Cardiac muscle cell (in vitro differentiated cells and primary cell): ENCODE results near the gene TP53BP1. TPM values are rescaled to one million over a fixed set of nuclear protein-coding genes. Genes with fewer than 3 reads are reported as not detected.

Experiments used
- DNase-seq, 2 donors: peaks; one replicate each; pipeline versions ENCODE4 v3.0.0 to v3.0.0-alpha.2; 2010 to 2017; ENCODE audit warnings: low read depth in 1 of 2, low spot score in 1 of 2
- H3K27ac ChIP-seq: fragments of 200-600 bp; sonication (generic); 2 replicates; pipeline ENCODE4 v1.5.1; 2016
- H3K27me3 ChIP-seq: fragments of 200-600 bp; sonication (generic); 2 replicates; pipeline ENCODE4 v1.6.0; 2016; ENCODE audit warnings: control low read depth
- H3K36me3 ChIP-seq: fragments of 200-600 bp; sonication (generic); 2 replicates; pipeline ENCODE4 v1.5.1; 2016; ENCODE audit warnings: control low read depth
- H3K4me1 ChIP-seq: fragments of 200-600 bp; sonication (generic); 2 replicates; pipeline ENCODE4 v1.8.1; 2017; ENCODE audit warnings: low read depth, mild to moderate bottlenecking, mixed run types
- H3K4me3 ChIP-seq: fragments of 200-600 bp; sonication (generic); 2 replicates; pipeline ENCODE4 v1.5.1; 2016; ENCODE audit warnings: mild to moderate bottlenecking
- H3K9me3 ChIP-seq: fragments of 200-600 bp; sonication (generic); 2 replicates; pipeline ENCODE4 v1.5.1; 2017; ENCODE audit warnings: low read depth, mild to moderate bottlenecking, control low read depth
- CTCF ChIP-seq: IDR thresholded peaks from 2 replicates; pipeline ENCODE4 v1.5.1; 2012; ENCODE audit warnings: low read depth, mild to moderate bottlenecking, low read length
- polyA plus RNA-seq: library from polyadenylated mRNA; unstranded; fragments of >200 nt; fragmentation: Nextera tagmentation; extraction: Ambion mirVana; gene quantifications from 2 replicates; pipeline ENCODE4 v1.2.1, GENCODE V29; 2016
- total RNA-seq: library from RNA; depleted of rRNA; stranded (reverse); fragments of >200 nt; gene quantifications from 2 replicates; pipeline ENCODE4 v1.2.3, GENCODE V29; 2016

TP53BP1 gene
- total and polyA plus RNA-seq, 2 experiments from 2014 or later: 41.0 to 84.1 TPM

- peak overlapping the region; percentile 89 for H3K27ac ChIP-seq
- no peak for DNase-seq
- H3K4me3 ChIP-seq: no peak overlapping the region
- TF ChIP-seq CTCF: no peak
- H3K36me3 ChIP-seq: no peaks in the 10 kb centered on the region
- H3K27me3 ChIP-seq: no peaks in the 10 kb centered on the region
- no peaks in the 10 kb centered on the region for H3K9me3 ChIP-seq
- peaks cover 20% of the 10 kb centered on the region for H3K4me1 ChIP-seq
Measured at GRCh38 chr15:43508421-43508820, 15.5 kb upstream of the TP53BP1 start.

DNA sequence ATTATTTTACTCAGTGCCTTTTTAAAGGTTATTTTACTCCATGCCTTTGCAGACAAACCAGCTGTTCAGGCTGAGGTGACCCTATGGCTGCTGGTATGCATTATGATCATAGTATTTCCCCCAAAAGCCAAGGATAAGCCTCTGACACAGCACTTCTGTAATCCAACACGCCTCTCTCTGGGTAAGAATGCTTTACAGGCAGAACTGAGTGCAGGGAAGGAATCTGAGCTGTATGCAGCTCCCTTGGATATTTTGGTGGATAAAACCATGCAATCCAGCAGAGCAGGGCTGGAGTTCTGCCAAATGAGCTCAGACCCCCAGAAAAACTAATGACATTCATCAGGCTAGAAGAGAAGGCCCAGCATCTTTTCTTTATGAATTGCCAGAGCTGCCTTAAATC lies 12.8 kb upstream of the TP53BP1 start:
- H3K9me3 ChIP-seq: no peaks in the 10 kb centered on the region
- no peak for TF ChIP-seq CTCF
- peak overlapping the region; percentile 34 for H3K27ac ChIP-seq
- H3K4me1 ChIP-seq: peaks cover 20% of the 10 kb centered on the region
- H3K36me3 ChIP-seq: no peaks in the 10 kb centered on the region
- no peak overlapping the region for H3K4me3 ChIP-seq
- H3K27me3 ChIP-seq: no peaks in the 10 kb centered on the region
- peak; percentile 36 to 48 for DNase-seq

- Histone ChIP-seq H3K4me3 (no peak overlapping the region), H3K27ac (no peak overlapping the region), H3K27me3 (no peaks in the 10 kb centered on the region), H3K4me1 (no peaks in the 10 kb centered on the region), H3K36me3 (no peaks in the 10 kb centered on the region), H3K9me3 (no peaks in the 10 kb centered on the region)
- no peak for TF ChIP-seq CTCF
- DNase-seq: no peak
Measured at GRCh38 chr15:43499635-43500034, 6.7 kb upstream of the TP53BP1 start.

DNA sequence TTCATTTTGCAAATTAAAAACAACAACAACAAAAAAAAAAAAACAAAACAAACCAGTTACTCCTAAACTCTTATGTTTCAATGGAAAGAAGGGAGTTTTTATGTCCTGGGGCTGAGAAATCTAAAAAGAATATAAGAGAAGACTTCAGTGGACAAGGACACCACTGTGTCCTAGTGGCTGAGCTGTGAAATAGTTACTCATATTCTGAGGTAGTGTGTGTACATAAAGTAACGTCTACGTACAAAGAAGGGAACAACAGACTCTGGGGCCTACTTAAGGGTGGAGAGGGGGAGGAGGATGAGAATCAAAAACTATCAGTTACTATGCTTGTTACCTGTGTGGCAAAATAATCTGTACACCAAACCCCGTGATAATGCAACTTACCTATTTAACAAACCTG lies 6.0 kb upstream of the TP53BP1 start:
- no peak overlapping the region for H3K27ac ChIP-seq
- no peaks in the 10 kb centered on the region for H3K4me1 ChIP-seq
- no peaks in the 10 kb centered on the region for H3K27me3 ChIP-seq
- no peak overlapping the region for H3K4me3 ChIP-seq
- no peaks in the 10 kb centered on the region for H3K36me3 ChIP-seq
- no peak for TF ChIP-seq CTCF
- no peak for DNase-seq
- H3K9me3 ChIP-seq: no peaks in the 10 kb centered on the region

DNA sequence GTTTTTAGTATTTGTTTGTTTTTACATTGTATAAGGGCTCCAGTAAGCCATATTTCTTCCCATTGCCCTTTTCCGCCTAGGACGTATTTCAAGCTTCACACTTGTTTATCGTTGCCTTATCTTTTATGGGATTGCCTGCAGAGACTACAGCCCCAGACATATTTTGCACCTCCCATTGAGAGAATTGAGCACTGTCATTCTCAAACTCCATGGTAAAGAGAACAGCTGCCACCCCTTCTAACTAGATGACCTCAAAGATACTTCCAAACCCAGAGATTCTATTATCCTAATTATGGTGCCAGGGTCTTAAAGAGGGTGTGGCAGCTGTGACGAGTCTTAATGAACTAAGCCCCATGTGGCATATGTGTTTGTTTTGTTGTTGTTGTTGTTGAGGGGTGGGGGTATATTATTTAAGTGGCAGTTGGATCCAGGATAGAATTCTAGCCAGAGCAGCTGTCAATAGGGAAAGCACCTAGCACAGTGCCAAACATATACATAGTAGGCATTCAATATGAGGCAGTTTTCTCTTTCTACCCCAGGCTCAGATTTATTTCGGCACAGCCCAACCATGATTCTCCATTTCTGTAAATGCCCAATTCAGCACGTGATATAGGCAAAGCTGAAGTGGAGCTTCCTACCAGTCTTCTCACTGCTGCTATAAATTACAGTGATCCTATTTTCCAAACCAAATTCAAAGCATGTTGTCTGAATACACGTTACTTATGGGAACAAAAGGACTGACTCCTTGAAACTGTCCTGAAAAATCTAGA lies 932 bp upstream of the TP53BP1 start:
- H3K4me1 ChIP-seq: peaks cover 4% of the 10 kb centered on the region
- no peaks in the 10 kb centered on the region for H3K27me3 ChIP-seq
- no peak for TF ChIP-seq CTCF
- H3K9me3 ChIP-seq: no peaks in the 10 kb centered on the region
- peak overlapping the region; percentile 92 for H3K27ac ChIP-seq
- H3K36me3 ChIP-seq: peaks cover 15% of the 10 kb centered on the region
- DNase-seq: no peak
- peak overlapping the region; percentile 89 for H3K4me3 ChIP-seq
